Colonic mucosa (tissue), 4 donors: Measurements from ENCODE around the gene ATP13A3. TPM values are rescaled to one million over a fixed set of nuclear protein-coding genes. Genes with fewer than 3 reads are reported as not detected.

ENCODE experiments used
- DNase-seq: peaks from one replicate; pipeline ENCODE4 v3.0.0-alpha.2; 2020
- H3K27ac ChIP-seq: fragments of 200-600 bp; one replicate; pipeline ENCODE4 v1.8.0; 2021
- H3K27me3 ChIP-seq: fragments of 200-600 bp; one replicate; pipeline ENCODE4 v1.8.0; 2021
- H3K36me3 ChIP-seq: fragments of 200-600 bp; one replicate; pipeline ENCODE4 v1.8.0; 2021
- H3K4me1 ChIP-seq: fragments of 200-600 bp; one replicate; pipeline ENCODE4 v1.8.0; 2021; ENCODE audit warnings: mild to moderate bottlenecking
- H3K4me3 ChIP-seq: fragments of 200-600 bp; one replicate; pipeline ENCODE4 v1.8.0; 2021
- H3K9ac ChIP-seq, 2 donors: one replicate each; pipeline ENCODE4 v1.7.0; 2013; ENCODE audit warnings: control low read depth in 2 of 2, low read depth in 2 of 2, low read length in 2 of 2
- H3K9me3 ChIP-seq: fragments of 200-600 bp; one replicate; pipeline ENCODE4 v1.8.0; 2021
- intact Hi-C: fragments of 100-400 bp; cut with DNase I; formaldehyde crosslinking; loops from one replicate; pipeline ENCODE4 v1.14.1; 2022
- total RNA-seq, 2 donors: library from RNA; stranded (reverse); fragmentation: NEBNext Ultra II Directional in 1 of 2; extraction: Animal tissue kit (Norgen Biotek cat#: 25700) in 1 of 2; gene quantifications; one replicate each; pipeline ENCODE4 v1.2.1, GENCODE V29; 2021
- TF ChIP-seq, protein P1 (sequence below): fragments of 200-600 bp; IDR thresholded peaks from one replicate; pipeline ENCODE4 v1.8.0; 2022; ENCODE audit warnings: antibody characterized with exemption, mild to moderate bottlenecking
- donor health status: healthy.
- donor health status: DM: no; HTN: no; CAD: no.
- donor health status: DM: no; HTN: no; CAD: no.

ATP13A3 gene
- total RNA-seq, 2 donors from 2014 or later, result 86.0 to 89.8 TPM

DNA sequence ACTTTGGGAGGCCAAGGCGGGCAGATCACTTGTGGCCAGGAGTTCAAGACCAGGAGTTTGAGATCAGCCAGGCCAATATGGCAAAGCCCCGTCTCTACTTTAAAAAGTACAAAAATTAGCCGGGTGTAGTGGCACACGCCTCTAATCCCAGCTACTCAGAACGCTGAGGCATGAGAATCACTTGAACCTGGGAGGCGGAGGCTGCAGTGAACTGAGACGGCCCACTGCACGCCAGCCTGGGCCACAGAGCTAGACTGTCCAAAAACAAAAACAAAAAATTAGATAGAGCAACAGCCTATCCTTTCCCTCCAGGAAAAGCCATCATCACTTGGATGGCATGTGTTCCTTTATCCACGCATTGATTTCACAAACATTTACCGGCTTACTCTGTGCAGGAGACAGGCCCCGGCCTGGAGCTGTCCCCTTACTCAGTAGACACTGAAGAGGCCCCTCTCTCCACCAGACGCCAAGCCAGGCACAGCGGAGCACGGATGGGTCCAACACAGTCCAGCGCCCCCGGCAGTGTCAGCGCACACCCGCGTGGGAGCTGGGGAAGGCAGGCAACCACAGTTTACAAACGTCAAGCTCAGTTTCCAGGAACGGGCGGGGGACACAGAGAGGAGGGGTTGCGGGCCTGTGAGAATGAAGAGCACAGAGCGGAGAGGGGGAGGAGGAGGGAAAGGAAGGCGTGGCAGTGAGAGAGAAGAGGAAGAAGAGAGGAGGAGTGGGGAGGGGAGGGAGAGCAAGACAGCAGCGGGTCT lies 90.8 kb downstream of the ATP13A3 start:
- Histone ChIP-seq H3K27me3 (peaks cover 7% of the 10 kb centered on the region), H3K9ac (no peak overlapping the region), H3K9me3 (no peaks in the 10 kb centered on the region), H3K36me3 (no peaks in the 10 kb centered on the region), H3K4me1 (no peaks in the 10 kb centered on the region), H3K4me3 (no peak overlapping the region), H3K27ac (peak overlapping the region; percentile 57)
- TF ChIP-seq, protein P1, sequence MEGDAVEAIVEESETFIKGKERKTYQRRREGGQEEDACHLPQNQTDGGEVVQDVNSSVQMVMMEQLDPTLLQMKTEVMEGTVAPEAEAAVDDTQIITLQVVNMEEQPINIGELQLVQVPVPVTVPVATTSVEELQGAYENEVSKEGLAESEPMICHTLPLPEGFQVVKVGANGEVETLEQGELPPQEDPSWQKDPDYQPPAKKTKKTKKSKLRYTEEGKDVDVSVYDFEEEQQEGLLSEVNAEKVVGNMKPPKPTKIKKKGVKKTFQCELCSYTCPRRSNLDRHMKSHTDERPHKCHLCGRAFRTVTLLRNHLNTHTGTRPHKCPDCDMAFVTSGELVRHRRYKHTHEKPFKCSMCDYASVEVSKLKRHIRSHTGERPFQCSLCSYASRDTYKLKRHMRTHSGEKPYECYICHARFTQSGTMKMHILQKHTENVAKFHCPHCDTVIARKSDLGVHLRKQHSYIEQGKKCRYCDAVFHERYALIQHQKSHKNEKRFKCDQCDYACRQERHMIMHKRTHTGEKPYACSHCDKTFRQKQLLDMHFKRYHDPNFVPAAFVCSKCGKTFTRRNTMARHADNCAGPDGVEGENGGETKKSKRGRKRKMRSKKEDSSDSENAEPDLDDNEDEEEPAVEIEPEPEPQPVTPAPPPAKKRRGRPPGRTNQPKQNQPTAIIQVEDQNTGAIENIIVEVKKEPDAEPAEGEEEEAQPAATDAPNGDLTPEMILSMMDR, result no peak
- peak; percentile 64 for DNase-seq
- intact Hi-C loops, result no loop called here

DNA sequence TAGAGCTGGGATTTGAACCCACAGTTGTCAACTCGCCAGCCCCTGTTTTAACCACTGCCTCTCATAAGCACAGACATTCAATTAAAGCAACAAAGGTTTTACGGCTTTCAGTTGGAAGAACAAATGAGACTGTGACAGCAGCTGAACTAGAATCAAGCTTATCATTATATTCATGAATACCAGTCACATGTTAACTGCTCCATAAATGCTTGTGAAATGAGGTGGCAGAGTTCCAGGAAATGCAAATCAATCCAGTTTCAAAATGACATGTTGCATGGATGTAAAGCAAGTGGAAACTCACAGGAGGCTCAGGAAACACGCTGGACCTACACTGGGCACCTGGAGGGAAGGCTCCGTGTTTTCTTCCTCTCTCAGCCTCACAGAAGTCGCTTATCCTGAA lies 91.6 kb downstream of the ATP13A3 start:
- H3K9me3 ChIP-seq, result no peaks in the 10 kb centered on the region
- H3K4me3 ChIP-seq, result no peak overlapping the region
- peaks cover 7% of the 10 kb centered on the region for H3K27me3 ChIP-seq
- H3K4me1 ChIP-seq, result no peaks in the 10 kb centered on the region
- H3K27ac ChIP-seq, result peak overlapping the region; percentile 57
- H3K36me3 ChIP-seq, result no peaks in the 10 kb centered on the region
- TF ChIP-seq, protein P1, result no peak
- H3K9ac ChIP-seq, result no peak overlapping the region
- intact Hi-C loops, result no loop called here
- DNase-seq, result peak; percentile 49

DNA sequence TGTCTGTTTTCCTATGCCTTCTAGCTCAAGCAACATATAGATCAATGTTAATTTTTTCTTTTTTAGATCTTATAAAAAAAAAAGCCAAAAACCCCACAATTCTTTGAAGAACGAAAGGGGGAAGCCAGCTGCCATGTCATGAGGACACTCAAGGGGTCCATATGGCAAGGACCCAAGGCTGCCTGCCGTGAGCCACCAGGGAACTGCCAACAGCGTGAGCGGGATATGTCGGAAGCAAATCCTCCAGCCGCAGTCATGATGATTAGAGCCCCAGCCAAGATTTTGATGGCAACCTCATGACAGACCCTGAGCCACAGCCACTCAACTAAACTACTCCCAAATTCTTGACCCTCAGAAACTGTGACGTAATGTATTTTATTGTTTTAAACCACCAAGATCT lies 94.2 kb downstream of the ATP13A3 start:
- H3K4me3 ChIP-seq, result no peak overlapping the region
- H3K27me3 ChIP-seq, result no peaks in the 10 kb centered on the region
- TF ChIP-seq, protein P1, result no peak
- H3K27ac ChIP-seq, result no peak overlapping the region
- H3K9me3 ChIP-seq, result no peaks in the 10 kb centered on the region
- H3K9ac ChIP-seq, result no peak overlapping the region
- H3K36me3 ChIP-seq, result no peaks in the 10 kb centered on the region
- DNase-seq, result no peak
- intact Hi-C loops, result no loop called here
- no peaks in the 10 kb centered on the region for H3K4me1 ChIP-seq

DNA sequence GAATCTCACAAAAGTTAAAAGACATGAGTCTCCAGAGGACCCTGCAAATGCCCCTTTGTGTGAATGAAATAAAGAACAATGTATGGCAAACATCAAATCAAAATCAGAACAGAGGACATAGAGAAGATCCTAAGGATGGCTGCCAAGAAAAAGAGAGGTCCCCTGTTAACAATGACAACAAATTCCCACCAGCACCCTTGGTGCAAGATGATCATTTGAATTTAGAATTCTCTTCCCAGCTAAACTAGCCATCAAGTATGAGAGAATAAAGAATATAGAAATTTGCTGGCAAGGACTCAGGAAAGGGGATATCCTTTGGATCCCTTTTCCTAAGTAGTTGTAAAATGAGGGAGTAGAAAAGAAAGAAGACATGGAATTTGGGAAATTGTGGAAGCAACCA lies 96.0 kb downstream of the ATP13A3 start:
- TF ChIP-seq, protein P1, result no peak
- Histone ChIP-seq H3K9ac (no peak overlapping the region), H3K9me3 (no peaks in the 10 kb centered on the region), H3K27me3 (no peaks in the 10 kb centered on the region), H3K4me3 (no peak overlapping the region), H3K36me3 (no peaks in the 10 kb centered on the region), H3K4me1 (no peaks in the 10 kb centered on the region), H3K27ac (no peak overlapping the region)
- intact Hi-C loops, result no loop called here
- no peak for DNase-seq

DNA sequence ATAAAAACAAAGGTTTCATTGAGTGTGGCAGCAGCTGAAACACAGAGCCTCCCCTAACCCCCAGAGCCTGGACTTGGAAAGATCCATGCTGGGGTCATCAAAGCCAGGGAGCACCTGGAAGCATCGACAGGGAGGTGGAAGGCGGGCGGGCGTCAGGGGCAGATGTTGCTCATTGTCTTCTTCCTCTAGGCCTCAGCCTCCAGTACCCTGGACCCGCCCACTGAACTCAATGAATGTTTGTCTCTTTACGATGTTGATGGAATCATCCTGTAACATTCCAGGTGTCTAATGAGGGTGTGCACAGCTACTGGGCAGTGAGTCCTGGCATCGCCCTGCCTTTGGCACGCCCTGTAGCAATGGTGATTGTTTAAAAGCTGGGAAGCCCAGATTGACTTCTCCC lies 97.5 kb downstream of the ATP13A3 start:
- no peaks in the 10 kb centered on the region for H3K36me3 ChIP-seq
- no peak overlapping the region for H3K4me3 ChIP-seq
- no peak overlapping the region for H3K9ac ChIP-seq
- H3K27ac ChIP-seq, result no peak overlapping the region
- H3K9me3 ChIP-seq, result no peaks in the 10 kb centered on the region
- intact Hi-C loops, result no loop called here
- DNase-seq, result no peak
- no peaks in the 10 kb centered on the region for H3K4me1 ChIP-seq
- H3K27me3 ChIP-seq, result no peaks in the 10 kb centered on the region
- TF ChIP-seq, protein P1, result no peak
